ENCODE results near the gene ZNF536.
"Not testable (repeated sequence)": the region's sequence is repeated elsewhere in the genome, so short reads cannot be mapped to it uniquely, and the experiment has no call there.

The ZNF536 gene

DNA sequence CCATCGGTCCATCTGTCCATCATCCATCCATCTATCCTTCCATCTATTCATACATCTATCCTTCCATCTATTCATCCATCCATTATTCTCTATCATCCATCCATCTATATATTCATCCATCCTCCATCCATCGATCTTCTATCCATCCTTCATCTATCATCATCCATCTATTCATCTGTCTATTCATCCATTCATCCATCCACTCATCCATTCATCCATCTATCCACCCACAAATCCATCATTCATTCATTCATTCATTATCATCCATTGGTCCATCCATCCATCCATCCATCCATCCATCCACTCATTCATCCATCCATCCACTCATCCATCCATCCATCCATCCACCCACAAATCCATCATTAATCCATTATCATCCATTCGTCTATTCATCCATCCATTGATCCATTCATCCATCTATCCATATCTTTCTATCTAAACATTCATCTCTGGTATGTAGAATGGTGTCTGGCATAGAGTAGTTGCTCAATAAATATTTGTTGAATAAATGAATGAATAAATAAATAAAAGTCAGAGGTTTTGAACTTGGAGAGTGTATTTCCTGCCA is 36.6 kb downstream of the ZNF536 start:
- in situ Hi-C loops (cut with HindIII; ENCODE audit: low sequenced_read_pairs): no loop called here

DNA sequence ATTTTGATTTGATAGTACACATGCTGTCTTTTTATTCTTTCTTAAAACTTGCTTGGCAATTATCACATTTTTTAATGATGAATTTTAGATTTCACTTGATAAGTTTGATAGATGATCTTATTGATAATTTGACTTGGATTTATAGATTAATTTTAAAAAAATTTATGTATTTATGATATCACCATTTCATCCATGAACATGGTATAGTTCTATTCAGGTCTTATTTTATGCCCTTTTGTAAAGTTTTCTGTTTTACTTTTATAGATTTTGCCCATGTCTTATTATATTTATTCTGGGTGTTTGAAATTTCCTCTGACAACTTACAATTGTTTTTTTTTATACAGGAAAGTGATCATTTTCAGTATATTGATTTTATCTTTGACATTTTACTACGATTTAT is 39.5 kb downstream of the ZNF536 start:
- in situ Hi-C loops (cut with HindIII; ENCODE audit: low sequenced_read_pairs): no loop called here

DNA sequence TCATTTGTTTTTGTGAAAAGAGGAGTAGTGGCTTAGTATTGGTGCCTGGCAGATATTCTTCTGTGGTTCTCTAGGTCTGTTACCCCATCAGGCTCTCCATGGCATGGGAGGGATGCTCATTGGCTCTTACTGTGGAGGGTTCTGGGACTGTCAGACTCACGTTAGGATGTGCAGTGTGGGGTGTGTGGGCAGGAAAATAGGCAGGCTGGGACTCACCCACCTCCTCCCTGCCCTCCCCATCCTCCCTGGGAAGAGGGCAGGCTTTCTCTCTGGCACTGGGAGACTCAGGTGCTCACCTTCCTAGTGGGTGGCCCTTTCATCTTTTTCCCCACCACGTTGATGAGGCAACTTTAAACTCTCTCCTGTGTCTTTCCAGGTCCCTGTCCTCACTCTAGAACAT is 44.2 kb downstream of the ZNF536 start:
- in situ Hi-C loops (cut with HindIII; ENCODE audit: low sequenced_read_pairs): no loop called here

DNA sequence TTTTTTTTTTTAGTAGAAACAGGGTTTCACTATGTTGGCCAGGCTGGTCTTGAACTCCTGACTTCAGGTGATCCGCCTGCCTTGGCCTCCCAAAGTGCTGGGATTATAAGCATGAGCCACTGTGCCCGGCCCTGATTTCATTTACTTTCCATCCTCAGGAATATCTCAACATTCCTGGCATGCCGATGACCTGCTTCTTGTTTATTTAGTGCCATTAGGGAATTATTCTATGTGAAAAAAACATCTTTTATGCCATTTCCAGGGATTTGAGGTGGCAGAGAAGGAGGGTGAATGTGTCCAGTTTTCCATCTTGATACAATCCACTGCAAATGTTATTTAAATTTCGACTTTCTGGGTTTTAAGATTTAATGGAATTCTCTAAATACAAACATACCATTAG is 45.0 kb downstream of the ZNF536 start:
- in situ Hi-C loops (cut with HindIII; ENCODE audit: low sequenced_read_pairs): not testable (repeated sequence)

DNA sequence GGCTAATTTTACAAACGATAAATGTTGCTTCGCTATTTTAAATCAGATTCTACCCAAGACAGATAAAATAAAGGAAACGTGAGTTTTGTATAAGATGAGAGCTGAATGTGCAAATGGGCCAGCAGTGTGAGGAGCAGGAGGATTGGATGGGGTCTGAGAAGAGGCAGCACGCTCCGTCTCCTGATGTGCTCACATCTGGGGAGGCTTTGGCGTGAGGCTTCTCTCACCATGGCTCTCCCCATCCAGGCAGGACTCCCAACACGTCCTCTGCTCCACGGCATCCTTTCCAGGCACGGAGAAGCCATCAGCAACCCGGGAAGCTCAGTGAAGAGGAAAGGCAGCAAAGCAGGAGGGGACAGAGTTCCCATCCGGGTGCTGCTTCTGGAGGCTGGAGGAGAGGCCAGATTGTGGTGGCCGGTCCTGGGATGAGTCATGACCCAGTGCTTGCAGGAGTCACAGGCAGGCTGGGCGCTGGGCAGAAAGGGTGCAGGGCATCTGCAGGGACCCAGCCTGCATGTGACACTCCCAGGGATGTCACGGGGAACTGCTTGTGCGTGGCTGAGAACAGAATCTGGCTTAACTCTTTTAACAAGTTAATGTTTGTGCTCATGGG is 47.5 kb downstream of the ZNF536 start:
- in situ Hi-C loops (cut with HindIII; ENCODE audit: low sequenced_read_pairs): no loop called here

DNA sequence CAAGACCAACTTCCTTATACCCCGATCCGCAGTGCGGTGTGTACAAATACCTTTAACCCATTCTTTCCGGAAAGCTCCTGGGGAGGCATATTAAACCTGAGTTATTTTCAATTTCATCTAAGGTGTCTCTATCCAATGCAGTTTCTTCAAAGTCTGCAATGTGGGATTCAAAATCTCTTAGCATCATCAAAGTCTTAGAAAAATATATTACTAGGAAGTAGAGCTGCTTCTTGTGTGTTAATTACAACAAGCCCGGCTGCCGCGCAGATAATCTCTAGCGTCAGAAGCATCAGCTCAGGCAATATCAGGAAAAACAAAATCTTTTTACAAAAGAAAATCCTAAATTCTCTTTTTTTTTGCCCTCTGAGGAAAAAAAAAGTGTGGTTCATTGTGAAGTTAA is 48.1 kb downstream of the ZNF536 start:
- in situ Hi-C loops (cut with HindIII; ENCODE audit: low sequenced_read_pairs): no loop called here

DNA sequence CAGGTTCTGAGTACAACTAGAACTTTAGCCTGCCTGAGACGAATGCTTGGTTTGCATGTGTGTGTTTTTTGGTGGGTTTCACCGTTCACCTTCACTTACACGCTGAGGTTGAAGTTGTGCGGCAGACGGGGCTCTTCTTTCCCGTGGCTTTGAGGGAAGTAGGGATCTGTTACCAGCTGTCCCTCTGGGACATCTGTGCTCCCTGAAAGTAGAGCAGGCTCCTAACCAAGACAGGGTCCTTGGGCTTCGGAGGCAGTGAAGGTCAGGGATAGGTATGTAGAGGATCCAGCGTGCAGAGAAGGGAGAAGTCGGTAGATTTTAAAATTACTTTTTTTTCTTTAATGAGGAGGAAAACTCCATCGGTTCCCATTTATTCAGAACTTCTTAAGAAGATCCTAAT is 48.7 kb downstream of the ZNF536 start:
- in situ Hi-C loops (cut with HindIII; ENCODE audit: low sequenced_read_pairs): no loop called here

DNA sequence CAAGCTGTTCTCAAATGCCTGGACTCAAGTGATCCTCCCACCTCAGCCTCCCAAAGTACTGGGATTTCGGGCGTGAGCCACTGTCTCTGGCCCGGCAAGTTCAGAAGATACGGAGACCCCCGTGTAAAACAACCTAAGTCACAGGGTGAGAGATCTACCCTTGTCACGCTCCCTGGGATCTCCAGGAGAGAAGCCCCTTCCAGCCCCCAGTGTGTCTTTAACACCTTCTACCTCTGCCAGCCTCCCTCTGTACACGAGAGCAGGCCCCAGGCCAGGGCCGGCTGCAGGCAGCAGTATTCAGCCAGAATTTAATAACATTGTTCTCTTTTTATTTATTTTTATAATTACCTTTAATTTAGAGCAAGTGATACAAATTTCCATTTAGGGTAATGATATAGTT is 49.4 kb downstream of the ZNF536 start:
- in situ Hi-C loops (cut with HindIII; ENCODE audit: low sequenced_read_pairs): no loop called here

DNA sequence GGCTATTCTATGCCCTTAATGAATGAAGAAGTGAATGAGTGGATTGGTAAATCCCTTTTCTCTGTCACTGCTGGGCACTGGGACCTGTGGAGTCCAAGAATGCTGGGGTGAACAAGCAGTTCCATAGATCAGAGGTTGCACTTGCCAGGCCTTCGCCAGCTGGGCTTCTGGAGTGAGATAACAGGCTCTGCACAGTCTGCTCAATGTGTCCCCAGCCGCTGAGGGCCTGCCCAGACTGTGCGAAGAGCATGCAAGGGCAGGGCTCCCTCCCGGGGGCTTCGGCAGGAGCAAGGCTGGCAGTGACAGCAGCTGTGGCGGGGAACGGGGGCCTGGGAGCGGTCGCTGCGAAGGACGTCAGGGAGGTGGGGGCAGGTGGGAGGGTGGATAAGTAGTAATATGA is 51.3 kb downstream of the ZNF536 start:
- in situ Hi-C loops (cut with HindIII; ENCODE audit: low sequenced_read_pairs): no loop called here

DNA sequence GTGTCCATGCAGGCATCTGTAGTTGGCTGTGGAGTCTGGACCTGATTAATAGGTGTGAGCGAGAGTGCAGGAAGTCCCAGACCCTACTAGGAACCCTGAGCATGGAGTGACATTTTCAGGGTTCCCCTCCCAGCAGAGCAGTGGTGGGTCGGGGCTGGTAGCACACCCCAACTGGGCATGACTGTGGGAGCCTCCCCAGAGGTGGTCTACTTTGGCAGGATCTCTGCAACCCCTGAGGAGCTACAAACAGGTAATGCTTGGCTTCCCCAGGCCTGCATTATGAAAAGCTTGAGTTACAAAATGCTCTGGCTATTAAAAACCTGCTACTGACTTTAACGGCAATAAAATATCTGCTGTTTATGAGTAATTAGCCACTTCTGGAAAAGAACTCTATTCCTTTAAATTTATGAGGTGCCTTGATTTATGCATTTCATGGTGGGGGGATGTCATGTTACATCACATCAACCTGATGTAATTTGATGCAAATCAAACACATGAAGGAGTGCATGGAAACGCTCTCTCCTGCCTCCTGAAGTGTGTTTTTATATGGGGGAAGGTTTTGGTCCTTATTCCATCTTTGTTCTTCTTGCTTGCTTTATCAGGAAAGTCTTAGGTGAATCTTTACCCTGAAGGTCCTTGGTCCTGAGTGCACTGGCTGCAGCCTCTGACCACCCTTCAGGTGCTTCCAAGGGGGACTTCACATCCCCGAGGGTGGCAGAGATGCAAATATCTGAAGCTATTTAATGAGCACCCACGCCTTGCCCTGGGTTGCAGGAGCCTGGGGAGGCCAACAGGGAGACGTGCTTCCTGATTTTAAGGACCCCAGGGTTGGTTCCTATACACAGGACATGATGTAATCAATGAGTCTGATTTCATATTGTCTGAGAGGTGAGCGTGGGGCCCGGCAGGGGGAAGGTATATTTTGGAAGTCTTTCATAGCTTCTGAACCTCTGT is 54.0 kb downstream of the ZNF536 start:
- in situ Hi-C loops (cut with HindIII; ENCODE audit: low sequenced_read_pairs): no loop called here

DNA sequence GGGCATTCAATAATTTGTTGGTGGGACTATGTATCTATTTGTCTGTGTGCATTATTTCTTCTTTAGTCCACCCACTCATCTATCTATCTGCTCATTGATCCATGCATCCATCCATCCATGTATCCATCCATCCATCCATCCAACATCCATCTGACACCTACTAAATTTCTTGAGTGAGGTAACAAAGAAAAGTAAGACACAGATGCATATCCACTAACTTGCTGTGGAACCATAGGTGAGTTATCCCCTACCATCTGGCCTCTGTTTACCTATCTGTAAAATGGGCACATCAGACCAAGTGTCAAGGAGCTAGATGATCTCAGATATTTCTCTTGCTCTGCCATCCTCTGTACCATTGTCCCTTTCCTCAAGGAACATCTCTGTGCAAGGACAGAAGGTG is 54.7 kb downstream of the ZNF536 start:
- in situ Hi-C loops (cut with HindIII; ENCODE audit: low sequenced_read_pairs): no loop called here

DNA sequence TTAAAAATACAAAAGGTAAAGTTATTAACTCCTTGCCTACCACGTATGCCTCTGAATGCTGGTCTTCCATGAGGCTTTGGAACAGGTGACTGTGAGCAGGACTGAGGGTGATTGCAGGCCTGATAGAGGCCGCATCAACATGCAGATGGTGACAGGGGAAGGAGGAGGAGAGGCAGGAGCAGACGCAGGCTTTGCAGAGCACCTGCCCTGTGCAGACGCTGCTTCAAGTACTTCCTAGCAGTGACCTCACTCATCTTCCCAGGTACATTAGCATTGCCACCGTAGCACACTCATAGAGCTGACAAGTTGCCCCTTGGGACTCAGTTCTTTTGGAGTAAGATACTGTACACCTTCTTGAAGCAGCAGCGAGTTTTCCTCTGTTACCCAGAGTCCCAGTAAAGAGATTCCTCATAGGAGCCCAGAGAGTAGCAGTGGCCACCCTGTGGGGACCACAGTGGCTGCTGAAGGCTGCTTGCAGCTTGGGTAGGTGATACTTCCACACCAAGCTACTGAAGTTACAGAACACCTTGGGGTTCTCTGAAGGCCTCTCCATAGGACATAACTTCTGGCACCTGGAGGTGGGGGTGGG is 56.0 kb downstream of the ZNF536 start:
- in situ Hi-C loops (cut with HindIII; ENCODE audit: low sequenced_read_pairs): no loop called here

DNA sequence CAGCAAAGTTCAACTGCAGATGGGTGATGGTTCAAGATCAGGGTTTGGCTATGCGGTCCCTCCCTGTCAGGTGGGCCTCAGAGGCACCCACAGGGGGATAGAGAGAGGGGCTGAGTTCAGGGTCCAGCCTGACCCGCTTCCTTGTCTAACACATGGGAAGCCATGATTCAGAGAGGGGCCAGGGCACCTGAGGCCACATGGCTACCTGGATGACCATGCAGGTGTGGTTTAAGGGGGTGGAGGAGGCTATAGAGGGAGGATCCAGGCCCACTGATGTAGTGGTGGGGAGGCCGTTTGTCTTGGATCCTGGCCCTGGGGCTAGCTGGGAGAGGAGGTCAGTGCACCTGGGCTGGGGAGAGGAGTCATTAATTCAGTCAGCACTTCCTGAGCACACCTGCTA is 56.7 kb downstream of the ZNF536 start:
- in situ Hi-C loops (cut with HindIII; ENCODE audit: low sequenced_read_pairs): no loop called here

DNA sequence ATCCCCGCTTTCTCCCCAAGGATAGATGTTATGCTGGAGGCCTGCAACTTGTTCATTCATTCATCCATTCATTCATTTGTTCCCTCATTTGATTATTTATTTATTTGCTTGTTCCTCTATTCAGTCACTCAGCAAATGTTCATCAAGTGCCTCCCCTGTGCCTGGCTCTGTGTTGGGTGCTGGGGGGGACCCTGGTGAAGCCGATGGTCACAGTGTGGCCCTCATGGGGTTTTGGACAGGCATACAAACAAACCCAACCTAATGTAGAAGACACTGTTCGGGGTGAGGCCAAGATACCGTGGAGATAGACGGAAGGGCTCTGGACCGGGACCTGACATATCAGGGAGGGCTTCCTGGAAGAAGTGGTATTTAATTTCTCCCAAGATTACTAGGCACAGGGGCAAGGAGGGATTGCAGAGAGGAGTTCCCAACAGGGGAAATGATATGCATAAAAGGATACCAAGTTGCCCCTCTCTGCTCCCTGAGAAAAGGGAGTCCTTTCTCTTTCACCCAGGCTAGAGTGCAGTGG is 58.1 kb downstream of the ZNF536 start:
- in situ Hi-C loops (cut with HindIII; ENCODE audit: low sequenced_read_pairs): no loop called here

DNA sequence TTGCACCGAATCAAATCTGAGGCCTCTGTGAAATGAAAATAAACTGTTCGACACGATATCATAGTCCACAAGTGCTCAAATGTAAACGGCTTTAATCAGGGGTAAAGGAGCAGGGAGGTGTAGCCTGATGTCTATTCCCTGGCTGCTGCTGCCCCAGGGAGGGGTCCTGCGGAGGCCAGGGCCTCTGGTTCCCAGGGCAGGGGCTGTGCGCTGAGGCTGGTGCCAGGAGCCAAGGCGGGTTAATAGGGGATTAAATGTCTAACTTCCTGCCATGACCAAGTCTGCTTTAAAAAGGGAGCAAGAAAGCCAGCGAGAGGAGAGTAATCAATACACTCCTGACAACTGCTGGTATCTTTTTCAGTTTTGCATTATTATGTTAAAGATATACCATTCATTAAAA is 59.4 kb downstream of the ZNF536 start:
- in situ Hi-C loops (cut with HindIII; ENCODE audit: low sequenced_read_pairs): no loop called here

DNA sequence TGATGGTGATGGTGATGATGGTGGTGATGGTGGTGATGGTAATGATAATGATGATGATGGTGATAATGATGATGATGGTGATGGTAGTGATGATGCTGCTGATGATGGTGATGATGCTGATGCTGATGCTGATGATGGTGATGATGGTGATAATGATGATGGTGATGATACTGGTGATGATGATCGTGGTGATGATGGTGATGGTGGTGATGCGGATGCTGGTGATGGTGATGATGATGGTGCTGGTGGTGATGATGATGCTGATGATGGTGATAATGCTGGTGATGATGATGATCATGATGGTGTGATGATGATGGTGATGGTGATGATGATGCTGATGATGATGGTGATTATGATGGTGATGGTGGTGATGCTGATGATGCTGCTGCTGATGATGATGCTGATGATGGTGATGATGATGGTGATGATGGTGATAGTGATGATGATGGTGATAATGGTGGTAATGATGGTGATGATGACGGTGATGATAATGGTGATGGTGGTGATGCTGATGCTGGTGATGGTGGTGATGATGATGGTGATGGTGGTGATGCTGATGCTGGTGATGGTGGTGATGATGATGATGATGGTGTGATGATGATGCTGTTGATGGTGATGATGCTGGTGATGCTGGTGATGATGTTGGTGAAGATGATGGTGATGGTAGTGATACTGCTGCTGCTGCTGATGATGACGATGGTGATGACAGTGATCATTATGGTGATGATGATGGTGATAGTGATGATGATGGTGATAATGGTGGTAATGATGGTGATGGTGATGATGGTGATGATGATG is 62.8 kb downstream of the ZNF536 start:
- in situ Hi-C loops (cut with HindIII; ENCODE audit: low sequenced_read_pairs): no loop called here

DNA sequence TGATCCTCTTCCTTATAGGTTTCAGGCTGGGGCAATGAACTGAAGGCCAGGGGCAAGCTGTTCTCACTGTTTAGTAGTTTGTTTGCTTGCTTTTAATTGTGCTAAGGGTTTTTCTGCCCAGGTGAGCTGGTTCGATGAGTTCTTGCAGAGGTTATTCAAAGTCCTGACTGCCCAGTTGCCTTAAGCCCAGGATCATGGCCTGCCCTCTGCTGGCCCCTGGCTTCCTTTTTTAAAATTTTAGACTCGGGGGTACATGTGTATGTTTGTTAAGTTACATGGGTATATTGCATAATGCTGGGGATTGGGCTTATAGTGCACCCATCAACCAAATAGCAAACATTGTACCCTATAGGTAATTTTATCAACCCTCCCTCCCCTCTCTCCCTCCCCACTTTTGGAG is 65.7 kb downstream of the ZNF536 start:
- in situ Hi-C loops (cut with HindIII; ENCODE audit: low sequenced_read_pairs): no loop called here

DNA sequence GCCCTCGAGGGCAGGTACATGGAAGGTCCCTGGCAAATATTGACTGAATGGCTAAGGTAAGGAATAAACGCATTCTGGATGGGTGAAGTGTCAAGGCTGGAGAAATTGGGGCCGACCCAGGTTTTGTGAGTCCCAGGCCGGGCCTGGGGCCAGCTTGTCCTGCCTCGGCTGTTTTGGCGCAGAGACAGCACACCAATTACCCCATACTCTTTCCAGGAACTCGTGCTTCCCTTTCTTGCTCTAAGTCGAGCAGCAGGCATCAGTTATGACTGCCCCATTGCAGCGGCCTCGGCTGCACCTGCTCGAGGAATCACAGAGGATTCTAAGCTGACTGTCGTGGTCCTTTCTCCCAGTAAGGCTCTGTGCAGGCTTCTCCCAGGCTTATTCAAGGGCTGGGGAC is 67.1 kb downstream of the ZNF536 start:
- in situ Hi-C loops (cut with HindIII; ENCODE audit: low sequenced_read_pairs): no loop called here

DNA sequence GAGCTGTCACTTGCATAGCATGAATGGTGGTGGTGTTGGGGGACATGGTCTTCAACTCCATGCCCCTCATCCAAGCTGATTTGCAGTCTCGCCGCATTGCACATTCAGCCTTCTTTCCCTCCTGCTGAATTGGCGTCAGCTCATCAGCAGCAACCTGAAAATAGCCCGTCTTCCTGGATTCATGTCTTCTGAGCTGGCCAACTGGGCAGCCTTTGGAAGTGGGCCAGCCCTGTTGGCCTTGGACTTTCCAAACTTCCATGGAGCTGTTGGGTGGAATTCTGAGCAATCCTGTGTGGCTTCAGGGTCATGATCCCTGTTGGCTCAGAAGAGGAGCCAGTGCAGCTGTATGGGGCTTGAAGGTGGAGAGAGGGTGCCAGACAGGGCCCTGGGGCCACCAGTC is 68.8 kb downstream of the ZNF536 start:
- in situ Hi-C loops (cut with HindIII; ENCODE audit: low sequenced_read_pairs): no loop called here

DNA sequence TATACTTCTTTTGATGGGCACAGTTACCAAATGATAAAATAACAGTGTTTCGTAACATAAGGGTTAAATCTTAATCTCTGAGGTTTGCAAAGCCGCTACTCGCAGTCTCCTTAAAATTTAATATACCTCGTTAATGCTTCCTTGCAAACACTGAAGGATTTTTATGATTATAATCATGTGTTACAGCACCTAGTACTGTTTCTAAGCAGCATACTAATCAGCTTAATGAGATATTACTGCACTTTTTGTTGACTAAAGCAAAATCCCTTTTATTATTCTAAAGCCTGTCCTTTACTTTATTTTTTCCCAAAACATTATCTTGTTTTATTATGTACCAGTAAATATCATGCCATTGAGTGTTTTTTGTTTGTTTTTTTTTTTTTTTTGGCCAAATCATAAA is 70.5 kb downstream of the ZNF536 start:
- in situ Hi-C loops (cut with HindIII; ENCODE audit: low sequenced_read_pairs): no loop called here
